Adrenal gland (tissue), 12 donors: ENCODE data around the gene SEC24A. TPM values are rescaled to one million over a fixed set of nuclear protein-coding genes. Genes with fewer than 3 reads are reported as not detected.

ENCODE experiments used
- DNase-seq, 7 donors: peaks; one replicate each; pipeline ENCODE4 v3.0.0-alpha.2; 2019 to 2020
- H3K27ac ChIP-seq, 5 donors: fragments of 200-600 bp; sonication (generic) in 4 of 5; 1 replicate in 3 of 5; 2 replicates in 2 of 5; pipeline versions ENCODE4 v1.5.1 to v1.8.0; 2016 to 2020; ENCODE audit warnings: mild to moderate bottlenecking in 1 of 5
- H3K27me3 ChIP-seq: fragments of 200-600 bp; 2 replicates; pipeline ENCODE4 v1.8.0; 2021
- H3K36me3 ChIP-seq, 2 donors: fragments of 200-600 bp; replicated peaks in 1 of 2; 1 replicate in 1 of 2; 2 replicates in 1 of 2; pipeline versions ENCODE4 v1.5.1 to v1.8.0; 2018 to 2022
- H3K4me1 ChIP-seq, 2 donors: fragments of 200-600 bp; replicated peaks in 1 of 2; 1 replicate in 1 of 2; 2 replicates in 1 of 2; pipeline versions ENCODE4 v1.5.1 to v1.8.0; 2018 to 2021
- H3K4me3 ChIP-seq, 4 donors: fragments of 200-600 bp; sonication (generic) in 3 of 4; one replicate each; pipeline ENCODE4 v1.5.1; 2016 to 2018
- H3K9me3 ChIP-seq, 3 donors: fragments of 200-600 bp; sonication (generic) in 1 of 3; replicated peaks in 1 of 3; 1 replicate in 2 of 3; 2 replicates in 1 of 3; pipeline versions ENCODE4 v1.5.1 to v1.8.0; 2016 to 2021
- CTCF ChIP-seq, 6 experiments: fragments of 450-650 bp in 4 of 6; fragments of 200-600 bp in 2 of 6; sonication (generic) in 1 of 6; IDR thresholded peaks; 1 replicate in 5 of 6; 2 replicates in 1 of 6; pipeline versions ENCODE4 v1.5.1 to v1.8.0; 2016 to 2021; ENCODE audit warnings: antibody characterized with exemption in 6 of 6, mild to moderate bottlenecking in 2 of 6, moderate library complexity in 1 of 6
- POLR2A ChIP-seq, 2 donors: fragments of 450-650 bp; IDR thresholded peaks; one replicate each; pipeline ENCODE4 v1.6.1; 2017; ENCODE audit warnings: antibody characterized with exemption in 2 of 2, mild to moderate bottlenecking in 2 of 2, moderate library complexity in 1 of 2
- WGBS, 4 donors: extraction: QIAGEN DNeasy Blood & Tissue Kit in 2 of 4; methylation state at CpG; one replicate each; pipeline versions ENCODE4 v1.1.5 to v1.1.7; 2013 to 2017; 5-methylcytosine and 5-hydroxymethylcytosine counted together
- intact Hi-C, 2 donors: fragments of 100-400 bp; cut with DNase I; formaldehyde crosslinking; loops; one replicate each; pipeline versions ENCODE4 v1.14.1 to v1.15.0; 2022 to 2023
- polyA plus RNA-seq, 3 donors: library from polyadenylated mRNA; stranded (reverse); fragments of 200-250 nt in 2 of 3; fragments of 350-450 nt in 1 of 3; fragmentation: Illumina TruSeq in 1 of 3; extraction: RNeasy Lipid Tissue Mini Kit (QIAGEN cat#74804) in 1 of 3; gene quantifications; one replicate each; pipeline ENCODE4 v1.2.3, GENCODE V29; 2013 to 2014
- total RNA-seq, 9 donors: library from RNA; depleted of rRNA in 4 of 9; stranded (reverse); fragments of >200 nt in 4 of 9; fragments of 120-200 nt in 1 of 9; fragmentation: NEBNext Ultra II Directional in 1 of 9; extraction: Animal tissue kit (Norgen Biotek cat#: 25700) in 1 of 9; gene quantifications; one replicate each; pipeline versions ENCODE4 v1.1.0 to v1.2.4, GENCODE V29; 2013 to 2023
- donor health status: healthy with polysubstance abuse.
- donor health status: Bipolar disorder and iron deficiency.
- donor health status: DM: yes; HTN: yes; CAD: no.
- donor health status: DM: no; HTN: no; CAD: no.
- donor health status: DM: no; HTN: no; CAD: no.
- donor health status: DM: yes; HTN: yes; CAD: no.

The SEC24A gene
- total and polyA plus RNA-seq, 12 donors: 2.3 to 67.8 (median 27.0) TPM

GRCh38 chr5:134604908-134605307 is 43.7 kb upstream of the SEC24A start:
- Histone ChIP-seq H3K36me3 (peaks cover 0 to 75% of the 10 kb centered on the region in 2 donors), H3K27me3 (no peaks in the 10 kb centered on the region), H3K4me1 (no peaks in the 10 kb centered on the region), H3K27ac (no peak overlapping the region), H3K4me3 (no peak overlapping the region), H3K9me3 (no peaks in the 10 kb centered on the region)
- intact Hi-C loops: no loop called here
- DNase-seq: no peak
- TF ChIP-seq POLR2A (IDR thresholded peaks at IDR 0.05) (no peak), CTCF (IDR thresholded peaks at IDR 0.05) (no peak)
- WGBS, 4 donors: 31 to 55% (median 48%) methylated on average over 1 of the region's 1 CpG

- no peaks in the 10 kb centered on the region for H3K9me3 ChIP-seq
- intact Hi-C loops: no loop called here
- TF ChIP-seq CTCF (IDR thresholded peaks at IDR 0.05) (no peak), POLR2A (IDR thresholded peaks at IDR 0.05) (no peak)
Observed at GRCh38 chr5:134606726-134607125, 41.9 kb upstream of the SEC24A start.

GRCh38 chr5:134608555-134608954 is 40.0 kb upstream of the SEC24A start:
- no peak for DNase-seq
- WGBS, 4 donors: 82 to 85% (median 83%) methylated on average over 3 of the region's 3 CpGs
- Histone ChIP-seq H3K27me3 (no peaks in the 10 kb centered on the region), H3K4me1 (no peaks in the 10 kb centered on the region), H3K9me3 (no peaks in the 10 kb centered on the region), H3K36me3 (peaks cover 0 to 85% of the 10 kb centered on the region in 2 donors), H3K4me3 (no peak overlapping the region), H3K27ac (no peak overlapping the region)
- intact Hi-C loops: no loop called here
- TF ChIP-seq CTCF (IDR thresholded peaks at IDR 0.05): no peak
- TF ChIP-seq POLR2A (IDR thresholded peaks at IDR 0.05): no peak

More at GRCh38 chr5:134606726-134607125, 41.9 kb upstream of the SEC24A start:
- Histone ChIP-seq H3K4me3 (no peak overlapping the region), H3K27ac (no peak overlapping the region), H3K27me3 (no peaks in the 10 kb centered on the region), H3K36me3 (peaks cover 0 to 86% of the 10 kb centered on the region in 2 donors), H3K4me1 (no peaks in the 10 kb centered on the region)
- DNase-seq: no peak
- WGBS, 4 donors: 83 to 90% (median 87%) methylated on average over 5 of the region's 5 CpGs

GRCh38 chr5:134609232-134609851 is 39.2 kb upstream of the SEC24A start:
- TF ChIP-seq CTCF (IDR thresholded peaks at IDR 0.05) (no peak), POLR2A (IDR thresholded peaks at IDR 0.05) (no peak)
- H3K27ac ChIP-seq: no peak overlapping the region
- H3K9me3 ChIP-seq: no peaks in the 10 kb centered on the region
- no peaks in the 10 kb centered on the region for H3K4me1 ChIP-seq
- no peak for DNase-seq
- no peak overlapping the region for H3K4me3 ChIP-seq
- peaks cover 0 to 80% of the 10 kb centered on the region in 2 donors for H3K36me3 ChIP-seq
- 79 to 86% (median 83%) methylated on average over 3 of the region's 3 CpGs for WGBS, 4 donors
- intact Hi-C loops: no loop called here
- no peaks in the 10 kb centered on the region for H3K27me3 ChIP-seq
